ENCODE data around the gene QRICH2. TPM values are rescaled to one million over a fixed set of nuclear protein-coding genes. Genes with fewer than 3 reads are reported as not detected.
"Not testable (repeated sequence)": the region's sequence is repeated elsewhere in the genome, so short reads cannot be mapped to it uniquely, and the experiment has no call there.

QRICH2 gene
- total RNA-seq, 1 donor from 2014 or later = 11.7 TPM

- DNase-seq (ENCODE audit: extremely low spot score, unreplicated experiment) = no peak
- H3K4me1 Mint-ChIP-seq (ENCODE audit: unreplicated experiment) = no peaks in the 10 kb centered on the region
- no peak overlapping the region for H3K4me3 Mint-ChIP-seq
- no peaks in the 10 kb centered on the region for H3K9me3 Mint-ChIP-seq
- TF ChIP-seq CTCF (conservative IDR thresholded peaks at IDR 0.05) = no peak
- peaks cover 3% of the 10 kb centered on the region for H3K36me3 Mint-ChIP-seq
- no peak overlapping the region for H3K27ac Mint-ChIP-seq
- H3K27me3 Mint-ChIP-seq = peaks cover 3% of the 10 kb centered on the region
Measured at GRCh38 chr17:76232342-76232741, 75.7 kb downstream of the QRICH2 start.

GRCh38 chr17:76226749-76227148, 81.3 kb downstream of the QRICH2 start:
- not testable (repeated sequence) for H3K4me3 Mint-ChIP-seq; H3K27me3 Mint-ChIP-seq; H3K27ac Mint-ChIP-seq; DNase-seq (ENCODE audit: extremely low spot score, unreplicated experiment); H3K36me3 Mint-ChIP-seq; H3K9me3 Mint-ChIP-seq; H3K4me1 Mint-ChIP-seq (ENCODE audit: unreplicated experiment)

GRCh38 chr17:76225373-76226086, 82.5 kb downstream of the QRICH2 start:
- H3K27me3 Mint-ChIP-seq; H3K4me3 Mint-ChIP-seq; H3K4me1 Mint-ChIP-seq (ENCODE audit: unreplicated experiment); H3K36me3 Mint-ChIP-seq; DNase-seq (ENCODE audit: extremely low spot score, unreplicated experiment); H3K9me3 Mint-ChIP-seq; H3K27ac Mint-ChIP-seq: not testable (repeated sequence)

Other genes starting within 250 kb of the QRICH2 start
- gene SRP68, start 235.8 kb downstream of the QRICH2 start, total RNA-seq (ENCODE audit: low replicate concordance) = 86.7 and 89.6 TPM in 2 replicates
- gene GALR2, start 233.5 kb downstream of the QRICH2 start, total RNA-seq (ENCODE audit: low replicate concordance) = 0.94 and 1.3 TPM in 2 replicates
- 0.29 TPM in 1 of 2 replicates, not detected in the other for gene ZACN, start 229.1 kb downstream of the QRICH2 start, total RNA-seq (ENCODE audit: low replicate concordance)
- 171 and 201 TPM in 2 replicates for gene EXOC7, start 204.5 kb downstream of the QRICH2 start, total RNA-seq (ENCODE audit: low replicate concordance)
- 5.3 and 18.2 TPM in 2 replicates for gene FOXJ1, start 167.0 kb downstream of the QRICH2 start, total RNA-seq (ENCODE audit: low replicate concordance)
- gene RNF157, start 67.8 kb downstream of the QRICH2 start, total RNA-seq (ENCODE audit: low replicate concordance) = 5.4 and 27.0 TPM in 2 replicates
- gene UBALD2, start 42.9 kb downstream of the QRICH2 start, total RNA-seq (ENCODE audit: low replicate concordance) = 46.9 and 53.1 TPM in 2 replicates
- gene PRPSAP1, start 45.6 kb upstream of the QRICH2 start, total RNA-seq (ENCODE audit: low replicate concordance) = 45.3 and 82.0 TPM in 2 replicates
- gene SPHK1, start 76.3 kb upstream of the QRICH2 start, total RNA-seq (ENCODE audit: low replicate concordance) = 4.3 and 26.8 TPM in 2 replicates
- gene UBE2O, start 144.9 kb upstream of the QRICH2 start, total RNA-seq (ENCODE audit: low replicate concordance) = 38.5 and 51.5 TPM in 2 replicates
- not detected in 2 replicates for gene AANAT, start 159.3 kb upstream of the QRICH2 start, total RNA-seq (ENCODE audit: low replicate concordance)
- 12.3 and 17.2 TPM in 2 replicates for gene RHBDF2, start 193.1 kb upstream of the QRICH2 start, total RNA-seq (ENCODE audit: low replicate concordance)
- gene CYGB, start 229.4 kb upstream of the QRICH2 start, total RNA-seq (ENCODE audit: low replicate concordance) = 2.5 and 10.0 TPM in 2 replicates
- 0.33 and 3.3 TPM in 2 replicates for gene PRCD, start 231.8 kb upstream of the QRICH2 start, total RNA-seq (ENCODE audit: low replicate concordance)